Left renal pelvis (tissue), 4 donors: ENCODE measurements around the gene SOAT2. TPM values are rescaled to one million over a fixed set of nuclear protein-coding genes. Genes with fewer than 3 reads are reported as not detected.
A peak's percentile ranks its signal among the peaks of the same experiment; 100 is the strongest.
"Not testable (repeated sequence)": the region's sequence is repeated elsewhere in the genome, so short reads cannot be mapped to it uniquely, and the experiment has no call there.

Source experiments
- DNase-seq, 4 donors: peaks; one replicate each; pipeline ENCODE4 v3.0.0-alpha.2; 2013; ENCODE audit warnings: low read depth in 4 of 4, low spot score in 3 of 4
- polyA plus RNA-seq, 4 donors: library from polyadenylated mRNA; unstranded; fragments of 120-200 nt; gene quantifications; one replicate each; pipeline ENCODE4 v1.2.1, GENCODE V29; 2013; ENCODE audit not compliant: insufficient read length in 4 of 4

The SOAT2 gene
- polyA plus RNA-seq, 4 donors, result 0.72 to 1.3 (median 1.1) TPM

GRCh38 chr12:53131844-53132243 is 28.6 kb downstream of the SOAT2 start:
- no peak for DNase-seq

- no peak for DNase-seq
Measured at GRCh38 chr12:53133722-53134121, 30.4 kb downstream of the SOAT2 start.

- DNase-seq, result no peak
Measured at GRCh38 chr12:53143355-53143754, 40.1 kb downstream of the SOAT2 start.

GRCh38 chr12:53145383-53146260 is 42.3 kb downstream of the SOAT2 start:
- DNase-seq, result no peak

DNA sequence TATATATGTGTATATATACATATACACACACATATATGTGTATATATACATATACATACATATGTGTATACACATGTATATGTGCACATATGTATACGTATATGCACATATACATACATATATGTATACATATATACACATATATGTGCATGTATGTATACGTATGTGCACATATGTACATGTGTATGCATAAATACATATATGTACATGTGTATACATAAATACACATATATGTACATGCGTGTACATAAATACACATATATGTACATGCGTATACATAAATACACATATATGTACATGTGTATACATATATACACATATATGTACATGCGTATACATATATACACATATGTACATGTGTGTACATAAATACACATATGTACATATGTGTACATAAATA is 43.9 kb downstream of the SOAT2 start:
- no peak for DNase-seq

GRCh38 chr12:53147653-53148052 is 44.4 kb downstream of the SOAT2 start:
- DNase-seq, result no peak

GRCh38 chr12:53151039-53151438 is 47.8 kb downstream of the SOAT2 start:
- DNase-seq, result no peak

- DNase-seq, result no peak
Measured at GRCh38 chr12:53152390-53152789, 49.1 kb downstream of the SOAT2 start.

GRCh38 chr12:53159195-53159839 is 56.0 kb downstream of the SOAT2 start:
- DNase-seq, result peak in 2 of 4 donors; percentile 55 to 66

DNA sequence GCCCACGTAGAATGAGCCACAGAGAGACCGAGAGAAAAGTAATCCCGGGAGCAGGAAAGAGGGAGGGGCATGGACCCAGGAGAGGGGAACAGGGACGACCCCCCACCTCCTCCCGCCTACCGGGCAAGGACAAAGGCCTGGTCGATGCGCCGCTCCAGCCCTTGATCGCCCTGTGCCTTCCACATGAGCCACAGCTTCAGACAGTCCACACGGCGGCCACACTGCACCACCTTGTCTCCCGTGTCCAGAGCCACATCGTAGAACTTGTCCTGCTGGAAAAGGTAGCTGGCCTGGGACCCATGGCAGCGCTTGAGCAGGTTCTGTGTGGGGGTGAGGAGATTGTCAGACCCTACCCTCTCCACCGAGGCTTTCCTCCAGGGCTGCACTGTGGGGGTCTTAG is 56.7 kb downstream of the SOAT2 start:
- no peak for DNase-seq

DNA sequence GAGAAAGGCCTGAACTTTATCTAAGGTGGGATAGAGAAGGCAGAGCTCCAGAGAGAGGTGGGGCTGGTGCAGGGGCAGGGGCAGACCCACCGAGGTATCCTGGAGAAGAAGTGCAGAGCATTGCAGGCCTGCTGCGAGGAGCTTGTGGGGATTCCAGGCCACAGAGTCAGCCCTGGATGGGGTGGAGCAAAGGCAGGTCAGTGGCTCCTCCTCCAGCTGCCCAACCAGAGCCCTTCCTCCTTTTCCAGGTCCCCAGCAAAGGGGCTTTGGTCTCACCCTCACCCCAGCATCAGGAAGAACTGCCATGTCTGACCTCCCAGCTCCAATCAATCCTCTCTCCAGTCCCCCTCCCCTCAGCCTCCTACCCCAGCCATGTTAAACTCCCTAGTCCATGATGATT is 57.4 kb downstream of the SOAT2 start:
- no peak for DNase-seq

DNA sequence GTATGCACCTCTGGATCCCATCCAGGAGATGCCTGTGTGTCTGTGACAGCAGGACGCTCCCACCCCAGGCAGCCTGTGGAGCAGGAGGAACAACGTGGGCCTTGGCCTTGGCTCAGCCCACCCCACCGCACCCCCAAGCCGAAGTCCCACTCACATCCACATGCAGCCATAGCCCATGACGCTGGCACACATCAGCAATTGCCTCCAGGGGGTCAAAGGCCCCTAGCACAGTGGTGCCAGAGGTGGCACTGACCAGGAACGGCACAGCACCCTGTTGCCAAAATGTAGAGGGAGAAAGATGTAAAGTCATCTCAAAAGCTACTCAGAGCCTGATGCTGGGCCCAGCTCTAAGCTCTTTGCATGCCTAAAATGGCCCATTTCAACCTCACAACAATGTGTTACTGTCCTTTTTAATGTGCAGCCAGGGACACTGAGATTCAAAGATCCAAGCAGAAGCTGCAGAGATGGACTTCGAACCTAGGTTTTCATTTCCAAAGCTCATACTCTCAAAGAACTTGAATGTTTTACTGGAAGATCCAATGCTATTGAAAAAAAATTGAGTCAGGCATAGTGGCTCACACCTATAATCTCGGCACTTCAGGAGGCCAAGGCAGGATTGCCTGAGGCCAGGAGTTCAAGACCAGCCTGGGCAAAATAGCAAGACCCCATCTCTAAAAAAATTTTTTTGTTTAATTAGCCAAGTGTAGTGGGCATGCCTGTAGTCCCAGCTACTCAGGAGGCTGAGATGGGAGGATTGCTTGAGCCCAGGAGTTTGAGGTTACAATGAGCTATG is 58.0 kb downstream of the SOAT2 start:
- no peak for DNase-seq

GRCh38 chr12:53163008-53163407 is 59.7 kb downstream of the SOAT2 start:
- not testable (repeated sequence) for DNase-seq

GRCh38 chr12:53166837-53167236 is 63.6 kb downstream of the SOAT2 start:
- no peak for DNase-seq

DNA sequence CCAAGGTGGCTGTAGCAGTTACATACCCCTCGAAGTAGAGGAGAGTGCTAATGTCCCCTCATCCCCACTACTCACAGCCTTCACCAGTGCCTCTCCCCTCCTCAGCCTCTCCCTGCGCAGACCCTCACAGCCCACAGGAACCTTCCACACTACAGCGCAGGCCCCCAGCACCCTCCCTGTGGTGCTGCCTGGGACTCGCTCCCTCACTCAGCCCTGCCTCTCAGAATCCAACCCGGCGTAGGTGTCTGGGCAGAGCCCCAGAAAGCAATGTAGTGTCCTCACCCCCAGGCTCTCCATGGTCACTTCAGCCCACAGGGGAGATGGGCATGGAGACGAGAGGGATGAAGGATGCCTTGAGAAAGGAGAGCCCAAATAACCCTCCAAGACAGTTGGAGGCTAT is 66.4 kb downstream of the SOAT2 start:
- no peak for DNase-seq

- DNase-seq, result no peak
Measured at GRCh38 chr12:53170215-53170614, 66.9 kb downstream of the SOAT2 start.

DNA sequence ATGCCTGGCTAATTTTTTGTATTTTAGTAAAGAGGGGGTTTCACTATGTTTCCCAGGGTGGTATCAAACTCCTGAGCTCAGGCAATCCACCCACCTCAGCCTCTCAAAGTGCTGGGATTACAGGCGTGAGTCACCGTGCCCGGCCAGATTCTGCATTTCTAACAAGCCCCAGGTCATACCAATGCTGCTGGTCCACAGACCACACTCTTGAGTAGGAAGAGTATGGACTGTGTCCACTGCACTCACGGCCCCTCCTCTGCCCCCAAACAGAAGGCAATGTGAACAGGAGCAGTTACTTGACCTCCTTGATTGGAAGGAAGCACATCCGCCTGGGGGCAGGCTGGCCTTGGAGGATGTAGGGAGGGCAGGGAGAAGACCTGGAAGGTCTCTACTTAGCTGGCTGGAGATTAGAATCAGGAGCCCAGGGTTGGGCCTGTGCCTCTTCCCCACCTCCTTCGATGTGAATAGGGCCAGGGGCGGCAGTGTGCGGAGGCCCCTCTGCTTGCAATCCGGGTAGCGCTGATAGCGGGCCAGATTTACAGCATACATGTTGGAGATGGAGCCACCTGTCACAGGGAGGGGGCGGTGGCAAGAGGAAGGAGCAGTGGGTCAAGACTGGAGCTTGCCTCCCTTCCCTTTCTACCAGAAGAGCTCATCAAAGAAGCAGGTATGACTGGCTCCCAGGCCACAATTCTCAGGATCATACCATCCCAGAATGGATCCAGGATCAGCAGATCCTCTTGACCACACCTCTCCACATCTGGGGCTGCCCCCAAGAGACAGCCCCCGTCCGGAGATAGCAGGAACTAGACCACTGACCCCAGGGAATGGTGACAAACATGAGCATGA is 67.8 kb downstream of the SOAT2 start:
- no peak for DNase-seq

DNA sequence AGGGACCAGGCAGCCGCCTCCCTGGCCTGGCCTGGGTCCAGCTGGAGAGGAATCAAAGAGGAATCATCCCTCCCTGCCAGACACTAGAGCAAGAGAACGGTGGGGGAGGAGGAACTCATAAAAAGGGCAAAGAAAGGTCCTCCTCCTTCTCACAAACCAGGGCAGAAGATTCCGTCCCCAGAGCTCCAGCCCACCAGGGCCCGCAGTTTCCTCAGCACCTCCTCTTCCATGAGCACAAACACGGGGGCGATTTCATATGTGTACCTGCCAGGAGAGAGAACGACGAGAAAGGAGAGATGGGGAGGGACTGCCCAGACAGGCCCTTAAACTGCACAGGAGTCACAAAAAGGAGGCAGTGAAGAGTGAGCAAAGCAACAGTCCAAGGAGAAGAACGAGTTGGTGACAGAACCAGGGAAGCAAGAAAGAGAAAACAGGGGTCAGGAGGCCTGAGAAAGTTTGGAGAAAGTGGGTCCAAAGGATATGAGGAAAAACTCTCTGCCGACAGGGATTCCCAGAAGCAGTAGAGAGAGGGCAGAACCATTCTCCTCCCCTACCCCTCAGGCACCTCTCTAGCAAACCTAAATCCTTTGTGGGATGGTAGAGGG is 68.5 kb downstream of the SOAT2 start:
- DNase-seq, result no peak

DNA sequence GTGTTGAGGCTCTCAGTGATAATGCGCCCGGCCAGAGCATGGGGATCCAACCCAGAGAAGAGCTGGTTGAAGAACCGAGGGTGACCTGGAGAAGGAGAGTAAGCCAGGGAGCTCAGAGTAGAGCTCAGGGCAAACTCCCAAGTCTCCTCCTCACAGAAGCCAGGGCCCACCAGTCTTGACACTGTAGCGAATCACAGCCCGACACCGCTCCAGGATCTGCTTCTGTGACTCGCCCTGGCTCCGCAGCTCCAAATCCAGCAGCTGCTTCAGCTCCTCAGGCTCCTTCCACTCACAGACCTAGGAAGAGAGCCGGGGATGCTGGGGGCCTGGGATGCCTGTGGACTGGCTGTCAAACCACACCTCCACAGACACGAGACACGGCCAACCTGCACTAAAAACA is 69.1 kb downstream of the SOAT2 start:
- no peak for DNase-seq

DNA sequence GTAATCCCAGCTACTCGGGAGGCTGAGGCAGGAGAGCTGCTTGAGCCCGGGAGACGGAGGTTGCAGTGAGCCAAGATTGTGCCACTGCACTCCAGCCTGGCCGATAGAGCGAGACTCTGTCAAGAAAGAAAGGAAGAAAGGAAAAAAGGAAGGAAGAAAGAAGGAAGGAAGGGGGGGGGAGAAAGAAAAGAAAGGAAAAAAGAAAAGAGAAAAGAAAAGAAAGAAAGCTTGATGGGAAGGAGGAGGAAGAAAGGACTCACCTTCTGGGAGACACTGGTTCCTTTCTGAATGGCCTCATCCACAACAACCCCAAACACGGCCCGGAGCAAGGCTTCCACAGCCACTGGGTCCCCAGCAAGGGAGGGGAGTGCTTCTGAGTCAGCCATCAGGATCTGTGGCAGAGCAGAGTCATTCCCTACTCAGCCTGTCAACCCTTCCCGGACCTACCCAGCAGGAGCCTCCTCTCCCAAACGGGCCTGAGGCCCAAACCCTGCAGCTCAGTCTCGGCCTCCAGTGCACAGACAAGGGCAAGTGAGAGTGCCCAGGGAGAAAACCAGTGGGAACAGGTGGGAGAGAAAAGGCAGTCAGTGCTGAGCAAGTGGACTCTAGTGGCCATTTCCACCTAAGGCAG is 69.9 kb downstream of the SOAT2 start:
- DNase-seq, result no peak
